Fibroblast of lung (primary cell): ENCODE measurements around the gene TBC1D8. TPM values are rescaled to one million over a fixed set of nuclear protein-coding genes. Genes with fewer than 3 reads are reported as not detected.

Source experiments
- DNase-seq, 2 donors: peaks; one replicate each; pipeline versions ENCODE4 v3.0.0 to v3.0.0-alpha.2; 2010; ENCODE audit warnings: low read depth in 2 of 2
- H2AFZ ChIP-seq: 2 replicates; pipeline ENCODE4 v1.5.1; 2012; ENCODE audit warnings: low read length, control low read depth, inconsistent platforms
- H3K27ac ChIP-seq: 2 replicates; pipeline ENCODE4 v1.5.1; 2011; ENCODE audit warnings: low read length, control low read depth; ENCODE audit not compliant: insufficient read depth
- H3K27me3 ChIP-seq: 2 replicates; pipeline ENCODE4 v1.5.1; 2011; ENCODE audit warnings: mild to moderate bottlenecking, low read length; ENCODE audit not compliant: control insufficient read depth, insufficient read depth
- H3K36me3 ChIP-seq: 2 replicates; pipeline ENCODE4 v1.5.1; 2011; ENCODE audit warnings: low read length; ENCODE audit not compliant: control insufficient read depth, insufficient read depth
- H3K4me1 ChIP-seq: 2 replicates; pipeline ENCODE4 v1.5.1; 2011; ENCODE audit warnings: low read length; ENCODE audit not compliant: control insufficient read depth, insufficient read depth; ENCODE audit errors: extremely low read depth
- H3K4me2 ChIP-seq: 2 replicates; pipeline ENCODE4 v1.5.1; 2011; ENCODE audit warnings: low read length, control low read depth; ENCODE audit not compliant: insufficient read depth; ENCODE audit errors: extremely low read depth
- H3K4me3 ChIP-seq, 4 experiments: fragments of 200-600 bp in 1 of 4; sonication (generic) in 1 of 4; replicated peaks in 1 of 4; 2 replicates each; pipeline ENCODE4 v1.5.1; 2011 to 2016; ENCODE audit warnings: low read length in 4 of 4, low read depth in 3 of 4, mild to moderate bottlenecking in 3 of 4, control low read depth in 2 of 4, inconsistent platforms in 1 of 4, mixed read lengths in 1 of 4; ENCODE audit not compliant: insufficient read depth in 1 of 4; ENCODE audit errors: control extremely low read depth in 1 of 4
- H3K79me2 ChIP-seq: 2 replicates; pipeline ENCODE4 v1.5.1; 2012; ENCODE audit warnings: mild to moderate bottlenecking, low read length, inconsistent platforms; ENCODE audit not compliant: control insufficient read depth, insufficient read depth
- H3K9ac ChIP-seq: 2 replicates; pipeline ENCODE4 v1.5.1; 2011; ENCODE audit warnings: mild to moderate bottlenecking, low read length, control low read depth; ENCODE audit not compliant: insufficient read depth
- H3K9me3 ChIP-seq: 2 replicates; pipeline ENCODE4 v1.5.1; 2012; ENCODE audit warnings: low read depth, low read length; ENCODE audit not compliant: control insufficient read depth, insufficient read depth
- H4K20me1 ChIP-seq: 2 replicates; pipeline ENCODE4 v1.5.1; 2011; ENCODE audit warnings: low read length; ENCODE audit not compliant: control insufficient read depth, insufficient read depth; ENCODE audit errors: extremely low read depth
- EZH2 ChIP-seq: IDR thresholded peaks from 2 replicates; pipeline ENCODE4 v1.5.1; 2012; ENCODE audit warnings: low read length, control low read depth, mild to moderate bottlenecking; ENCODE audit errors: missing control alignments
- polyA plus RNA-seq, 2 donors: library from polyadenylated mRNA; depleted of rRNA in 1 of 2; stranded (reverse) in 1 of 2; unstranded in 1 of 2; fragments of >200 nt; gene quantifications; 2 replicates each; pipeline ENCODE4 v1.2.1, GENCODE V29; 2011 to 2012; ENCODE audit warnings: missing spikeins in 1 of 2
- total RNA-seq: library from RNA; depleted of rRNA; stranded (reverse); fragments of >200 nt; gene quantifications from 2 replicates; pipeline ENCODE4 v1.2.1, GENCODE V29; 2014
- TF ChIP-seq, protein P1 (sequence below), 2 donors: IDR thresholded peaks in 1 of 2; conservative IDR thresholded peaks in 1 of 2; 1 replicate in 1 of 2; 2 replicates in 1 of 2; pipeline ENCODE4 v1.5.1; 2011 to 2012; ENCODE audit warnings: low read length in 2 of 2, control low read depth in 1 of 2, inconsistent platforms in 1 of 2, low read depth in 1 of 2, mild to moderate bottlenecking in 1 of 2

Gene TBC1D8
- total and polyA plus RNA-seq, 2 donors (not counting 1 experiment from before 2014, with no cell fraction given): 3.8 to 5.4 TPM

DNA sequence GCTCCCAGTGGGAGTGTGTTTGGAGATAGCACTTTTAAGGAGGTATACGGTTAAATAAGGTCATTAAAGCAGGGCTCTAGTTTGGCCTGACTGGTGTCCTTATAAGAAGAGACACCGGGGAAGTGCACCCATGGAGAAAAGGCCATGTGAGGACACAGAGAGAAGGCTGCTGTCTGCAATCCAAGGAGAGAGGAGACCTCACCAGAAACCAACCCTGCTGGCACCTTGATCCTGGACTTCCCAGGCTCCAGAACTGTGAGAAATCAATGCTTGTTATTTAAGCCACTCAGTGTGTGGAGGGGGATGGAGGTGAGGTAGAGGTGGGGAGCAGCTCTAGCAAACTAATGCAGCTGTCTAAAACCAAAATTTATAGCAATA lies 87.1 kb downstream of the TBC1D8 start:
- TF ChIP-seq EZH2: no peak
- TF ChIP-seq, protein P1, sequence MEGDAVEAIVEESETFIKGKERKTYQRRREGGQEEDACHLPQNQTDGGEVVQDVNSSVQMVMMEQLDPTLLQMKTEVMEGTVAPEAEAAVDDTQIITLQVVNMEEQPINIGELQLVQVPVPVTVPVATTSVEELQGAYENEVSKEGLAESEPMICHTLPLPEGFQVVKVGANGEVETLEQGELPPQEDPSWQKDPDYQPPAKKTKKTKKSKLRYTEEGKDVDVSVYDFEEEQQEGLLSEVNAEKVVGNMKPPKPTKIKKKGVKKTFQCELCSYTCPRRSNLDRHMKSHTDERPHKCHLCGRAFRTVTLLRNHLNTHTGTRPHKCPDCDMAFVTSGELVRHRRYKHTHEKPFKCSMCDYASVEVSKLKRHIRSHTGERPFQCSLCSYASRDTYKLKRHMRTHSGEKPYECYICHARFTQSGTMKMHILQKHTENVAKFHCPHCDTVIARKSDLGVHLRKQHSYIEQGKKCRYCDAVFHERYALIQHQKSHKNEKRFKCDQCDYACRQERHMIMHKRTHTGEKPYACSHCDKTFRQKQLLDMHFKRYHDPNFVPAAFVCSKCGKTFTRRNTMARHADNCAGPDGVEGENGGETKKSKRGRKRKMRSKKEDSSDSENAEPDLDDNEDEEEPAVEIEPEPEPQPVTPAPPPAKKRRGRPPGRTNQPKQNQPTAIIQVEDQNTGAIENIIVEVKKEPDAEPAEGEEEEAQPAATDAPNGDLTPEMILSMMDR (conservative IDR thresholded peaks at IDR 0.05 in 1 of 2, IDR thresholded peaks at IDR 0.05 in 1 of 2; ENCODE audit: low read depth in 1 of 2, low read length in 2 of 2): no peak
- Histone ChIP-seq H3K9ac (no peak overlapping the region), H4K20me1 (no peaks in the 10 kb centered on the region), H3K36me3 (no peaks in the 10 kb centered on the region), H3K27me3 (no peaks in the 10 kb centered on the region), H3K4me3 (no peak overlapping the region), H3K4me1 (peaks cover 3% of the 10 kb centered on the region), H3K27ac (no peak overlapping the region), H3K9me3 (no peaks in the 10 kb centered on the region), H3K4me2 (peak overlapping the region; percentile 4), H2AFZ (no peak overlapping the region), H3K79me2 (no peaks in the 10 kb centered on the region)
- no peak for DNase-seq

DNA sequence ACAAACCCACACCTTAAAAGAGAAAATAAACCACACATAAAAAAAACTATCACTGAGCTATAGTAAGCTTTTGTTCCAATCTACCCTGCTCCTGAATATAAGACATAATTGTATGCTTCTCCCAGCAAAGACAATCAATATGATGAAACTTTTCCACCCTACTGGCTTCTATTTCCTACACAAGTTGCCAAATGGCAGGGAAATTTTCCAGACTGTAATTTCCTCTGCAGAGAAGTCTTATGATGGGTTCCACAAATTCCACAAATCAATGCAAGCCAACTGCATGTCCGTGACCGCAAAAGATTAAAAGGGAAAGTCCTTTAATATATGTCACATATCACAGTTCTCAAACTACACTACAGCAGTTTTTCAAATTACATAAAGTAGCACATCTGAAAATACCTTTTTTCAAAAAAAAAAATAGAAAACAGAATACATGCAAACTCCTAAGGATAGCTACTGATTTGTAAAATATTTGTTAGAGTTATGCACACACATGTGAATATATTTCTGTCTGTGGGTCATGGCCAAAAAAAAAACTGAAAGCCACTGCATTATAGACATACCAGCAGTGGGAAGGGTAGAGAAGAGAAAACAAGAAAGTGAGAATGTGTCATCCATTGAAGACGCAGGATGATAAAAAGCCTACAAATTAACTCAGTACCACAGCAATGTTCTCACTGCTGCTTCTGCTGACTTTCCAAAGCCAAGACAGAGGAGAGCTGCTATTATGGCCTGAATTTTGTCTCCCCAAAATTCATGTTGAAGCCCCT lies 87.6 kb downstream of the TBC1D8 start:
- H3K4me2 ChIP-seq: peak overlapping the region; percentile 4
- H3K27ac ChIP-seq: no peak overlapping the region
- peaks cover 3% of the 10 kb centered on the region for H3K4me1 ChIP-seq
- no peaks in the 10 kb centered on the region for H3K79me2 ChIP-seq
- no peaks in the 10 kb centered on the region for H3K36me3 ChIP-seq
- no peak overlapping the region for H2AFZ ChIP-seq
- H3K9me3 ChIP-seq: no peaks in the 10 kb centered on the region
- H3K27me3 ChIP-seq: no peaks in the 10 kb centered on the region
- no peak for TF ChIP-seq EZH2
- TF ChIP-seq, protein P1 (conservative IDR thresholded peaks at IDR 0.05 in 1 of 2, IDR thresholded peaks at IDR 0.05 in 1 of 2; ENCODE audit: low read depth in 1 of 2, low read length in 2 of 2): no peak
- DNase-seq: peak; percentile 61 to 78
- no peak overlapping the region for H3K4me3 ChIP-seq
- no peaks in the 10 kb centered on the region for H4K20me1 ChIP-seq
- H3K9ac ChIP-seq: no peak overlapping the region

DNA sequence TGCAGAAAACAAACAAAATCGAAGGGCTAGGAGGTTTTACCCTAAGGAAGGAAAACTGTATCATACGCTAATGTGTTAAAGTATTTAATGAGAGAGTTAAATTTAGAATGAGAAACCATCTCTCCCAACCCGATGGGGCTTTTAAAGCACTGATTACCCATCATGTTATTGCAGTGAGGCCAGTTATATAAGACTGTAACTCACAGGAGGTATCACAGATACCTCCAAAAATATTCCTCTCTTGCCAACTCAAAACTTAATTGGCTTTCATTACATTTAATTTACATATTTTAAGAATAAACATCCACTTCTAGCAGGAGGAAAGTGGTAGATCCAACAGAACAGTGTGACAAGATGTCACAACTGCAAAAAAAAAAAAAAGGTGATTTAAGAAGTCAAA lies 92.8 kb downstream of the TBC1D8 start:
- no peak for TF ChIP-seq EZH2
- TF ChIP-seq, protein P1 (conservative IDR thresholded peaks at IDR 0.05 in 1 of 2, IDR thresholded peaks at IDR 0.05 in 1 of 2; ENCODE audit: low read depth in 1 of 2, low read length in 2 of 2): no peak
- no peaks in the 10 kb centered on the region for H3K27me3 ChIP-seq
- H3K4me3 ChIP-seq: no peak overlapping the region
- no peaks in the 10 kb centered on the region for H4K20me1 ChIP-seq
- no peak overlapping the region for H3K4me2 ChIP-seq
- no peaks in the 10 kb centered on the region for H3K36me3 ChIP-seq
- no peak overlapping the region for H2AFZ ChIP-seq
- no peak overlapping the region for H3K9ac ChIP-seq
- no peak for DNase-seq
- H3K9me3 ChIP-seq: no peaks in the 10 kb centered on the region
- H3K4me1 ChIP-seq: no peaks in the 10 kb centered on the region
- H3K27ac ChIP-seq: no peak overlapping the region
- H3K79me2 ChIP-seq: no peaks in the 10 kb centered on the region
